K562 (cell line): ENCODE results near the gene MAP4K1.

Experiments used
- CEBPB ChIP-seq: fragments of 450-650 bp; IDR thresholded peaks from 2 replicates; pipeline ENCODE4 v1.6.1; 2016; ENCODE audit warnings: missing genetic modification characterization, missing compliant biosample characterization
- CTBP1 ChIP-seq: fragments of 450-650 bp; IDR thresholded peaks from 2 replicates; pipeline ENCODE4 v1.6.1; 2016; ENCODE audit warnings: borderline replicate concordance
- CTCF ChIP-seq, 3 experiments: IDR thresholded peaks in 2 of 3; conservative IDR thresholded peaks in 1 of 3; 2 replicates each; pipeline ENCODE4 v1.5.1; 2011 to 2012; ENCODE audit warnings: low read length in 3 of 3, mild to moderate bottlenecking in 3 of 3, control low read depth in 2 of 3, improper control_type of control experiment in 1 of 3, inconsistent platforms in 1 of 3, low read depth in 1 of 3, mixed read lengths in 1 of 3, moderate library complexity in 1 of 3; ENCODE audit not compliant: insufficient read depth in 2 of 3
- GTF3C2 ChIP-seq: IDR thresholded peaks from 3 replicates; pipeline ENCODE4 v1.6.1; 2011; ENCODE audit warnings: borderline replicate concordance, mild to moderate bottlenecking, moderate library complexity; ENCODE audit not compliant: insufficient read length; ENCODE audit errors: extremely low read depth
- JUND ChIP-seq, 2 experiments: IDR thresholded peaks; 2 replicates in 1 of 2; 3 replicates in 1 of 2; pipeline ENCODE4 v1.6.1; 2011; ENCODE audit warnings: borderline replicate concordance in 2 of 2, low read depth in 2 of 2, low read length in 2 of 2, improper control_type of control experiment in 1 of 2, missing biosample characterization in 1 of 2, missing genetic modification characterization in 1 of 2, missing genetic modification reagents in 1 of 2
- NBN ChIP-seq: fragments of 450-650 bp; IDR thresholded peaks from 2 replicates; pipeline ENCODE4 v1.6.1; 2016; ENCODE audit warnings: low read depth, mild to moderate bottlenecking
- PHB2 ChIP-seq: fragments of 450-650 bp; IDR thresholded peaks from 2 replicates; pipeline ENCODE4 v1.6.1; 2017; ENCODE audit warnings: low read depth
- RAD21 ChIP-seq, 2 experiments: fragments of 250-450 bp in 1 of 2; fragments of 450-650 bp in 1 of 2; sonication (Bioruptor Pico) in 1 of 2; formaldehyde crosslinking in 1 of 2; IDR thresholded peaks in 1 of 2; conservative IDR thresholded peaks in 1 of 2; 2 replicates each; pipeline versions ENCODE4 v1.4.0 to v1.8.0; 2020 to 2022; ENCODE audit warnings: mild to moderate bottlenecking in 2 of 2, moderate library complexity in 1 of 2
- SMC3 ChIP-seq: conservative IDR thresholded peaks from 2 replicates; pipeline ENCODE4 v1.6.1; 2011; ENCODE audit warnings: low read depth, low read length, improper control_type of control experiment; ENCODE audit not compliant: insufficient read depth
- ZBED1 ChIP-seq: IDR thresholded peaks from 2 replicates; pipeline ENCODE4 v1.6.1; 2014
- ZFPM2 ChIP-seq: fragments of 250-450 bp; sonication (Bioruptor Pico); IDR thresholded peaks from 2 replicates; pipeline ENCODE4 v1.5.1; 2022; ENCODE audit warnings: mild to moderate bottlenecking
- ZNF76 ChIP-seq: fragments of 250-450 bp; sonication (Bioruptor Pico); IDR thresholded peaks from 2 replicates; pipeline ENCODE4 v1.4.0; 2020; ENCODE audit warnings: mild to moderate bottlenecking, moderate library complexity, borderline replicate concordance

DNA sequence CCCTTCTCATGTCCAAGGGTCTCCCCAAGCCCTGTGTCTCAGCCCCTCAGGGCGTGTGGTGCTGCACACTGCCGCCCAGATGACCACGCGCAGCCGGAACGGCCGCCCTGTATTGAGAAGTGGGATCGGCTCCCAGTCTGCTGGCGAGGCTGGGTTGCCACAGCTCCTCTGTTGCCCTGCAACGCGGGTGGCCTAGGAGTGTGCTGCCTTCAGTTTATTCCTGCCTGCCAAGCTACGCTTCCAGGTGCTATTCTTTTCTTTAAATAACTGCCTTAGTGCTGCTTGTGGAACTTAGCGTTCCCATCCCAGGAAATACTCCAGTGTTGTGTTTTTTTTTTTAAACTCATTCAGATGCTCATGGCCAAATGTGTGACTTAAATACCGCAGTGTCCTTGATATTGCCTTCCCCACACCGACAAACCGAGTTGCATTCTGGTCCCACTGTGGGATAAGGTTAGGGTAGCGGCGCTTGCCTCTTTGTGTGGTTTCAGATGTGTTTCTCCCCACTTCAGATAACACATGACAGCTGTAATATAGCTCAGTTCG, 46.3 kb upstream of the MAP4K1 start:
- TF ChIP-seq ZFPM2 (no peak), SMC3 (no peak), NBN (no peak), GTF3C2 (no peak), ZBED1 (no peak), RAD21 (CRISPR knock-in tag; conservative IDR thresholded peaks at IDR 0.05 in 1 of 2, IDR thresholded peaks at IDR 0.05 in 1 of 2) (0 out of 4 replicates have a peak, but pooled peaks of 1 of the 2 experiments have one; percentile 1), CEBPB (no peak), PHB2 (no peak), CTCF (IDR thresholded peaks at IDR 0.05 in 2 of 3, conservative IDR thresholded peaks at IDR 0.05 in 1 of 3; ENCODE audit: insufficient read depth in 2 of 3, low read depth in 1 of 3, low read length in 3 of 3) (no peak), CTBP1 (no peak), JUND (IDR thresholded peaks at IDR 0.05; ENCODE audit: borderline replicate concordance, low read depth, low read length) (no peak), JUND (tag; IDR thresholded peaks at IDR 0.05; ENCODE audit: borderline replicate concordance, low read depth, low read length) (no peak), ZNF76 (CRISPR knock-in tag) (no peak)
